ENCODE data around the gene SPOPL.
"Not testable (repeated sequence)": the region's sequence is repeated elsewhere in the genome, so short reads cannot be mapped to it uniquely, and the experiment has no call there.

Gene SPOPL

DNA sequence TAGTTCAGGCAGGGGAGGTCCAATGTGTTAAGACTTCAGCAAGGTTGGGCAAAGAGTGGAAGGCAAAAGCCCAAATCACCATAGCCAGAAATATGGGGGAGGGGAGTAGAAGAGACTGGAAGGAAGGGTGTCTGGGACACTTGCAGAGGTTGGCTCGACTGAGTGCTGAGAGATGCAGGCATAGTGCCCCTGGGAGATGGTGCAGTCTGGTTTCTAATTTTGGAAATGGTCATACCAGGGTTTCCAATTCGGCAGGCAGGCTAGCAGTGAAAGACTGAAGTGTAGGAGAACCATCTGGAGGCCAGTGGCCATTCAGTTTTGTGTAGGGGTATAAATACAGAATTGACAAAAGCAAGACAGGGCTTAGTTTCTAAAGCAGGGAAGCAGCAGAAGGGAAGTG is 6.2 kb upstream of the SPOPL start:
- no peak for DNase-seq

GRCh38 chr2:138496096-138496651 is 5.4 kb upstream of the SPOPL start:
- DNase-seq: no peak

GRCh38 chr2:138497294-138497693 is 4.3 kb upstream of the SPOPL start:
- DNase-seq: no peak

DNA sequence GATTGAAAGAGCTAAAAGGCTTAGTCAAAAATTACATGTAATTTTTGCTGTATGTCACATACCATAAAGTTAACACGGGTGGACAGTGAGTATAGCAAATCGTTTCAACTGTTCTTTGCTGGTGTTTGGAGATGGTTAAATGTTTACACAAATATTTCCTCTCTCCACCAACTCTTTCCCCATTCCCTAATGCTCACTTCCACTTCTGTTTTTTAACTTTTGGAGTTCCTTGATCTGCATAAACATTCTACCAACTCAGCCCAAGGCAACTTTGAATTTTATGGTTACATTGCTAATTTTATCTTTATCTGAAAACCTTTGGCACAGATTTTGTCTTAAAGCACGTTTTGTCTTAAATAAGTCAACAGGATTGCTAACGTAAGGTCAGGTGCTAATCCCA is 1.9 kb upstream of the SPOPL start:
- DNase-seq: no peak

DNA sequence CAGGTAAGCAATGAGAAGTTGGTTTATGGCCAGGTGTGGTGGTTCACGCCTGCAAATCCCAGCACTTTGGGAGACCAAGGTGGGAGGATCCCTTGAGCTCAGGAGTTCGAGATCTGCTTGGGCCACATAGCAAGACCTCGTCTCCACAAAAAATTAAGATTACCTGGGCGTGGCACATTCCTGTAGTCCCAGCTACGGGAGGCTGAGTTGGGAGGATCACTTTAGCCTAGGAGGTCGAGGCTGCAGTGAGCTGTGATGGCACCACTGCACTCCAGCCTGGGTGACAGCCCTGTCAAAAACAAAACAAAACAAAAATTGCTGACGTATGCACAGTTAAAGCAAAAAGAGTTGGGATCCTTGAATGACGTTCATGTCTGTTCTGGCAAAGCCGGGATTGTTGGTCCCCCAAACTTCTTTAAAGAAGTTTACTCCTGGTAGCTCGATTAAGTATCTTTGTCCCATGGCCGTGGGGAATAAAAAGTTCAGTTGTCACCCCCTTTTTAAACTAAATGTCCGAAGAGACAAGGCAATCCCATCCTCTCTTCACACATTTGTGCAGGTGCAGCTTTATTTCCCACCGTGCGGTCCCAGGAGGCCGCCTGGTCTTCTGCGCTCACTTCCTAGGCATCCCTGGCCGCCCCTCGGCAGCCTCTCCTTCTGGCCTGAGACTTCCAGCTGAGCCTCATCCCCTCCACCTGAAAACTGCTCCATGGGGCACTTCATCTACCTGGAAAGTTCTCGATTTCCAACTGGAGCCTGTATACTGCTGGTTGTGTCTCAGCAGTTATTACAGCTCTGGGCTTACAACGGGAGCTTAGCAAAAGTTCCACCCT is 762 bp upstream of the SPOPL start:
- no peak for DNase-seq

DNA sequence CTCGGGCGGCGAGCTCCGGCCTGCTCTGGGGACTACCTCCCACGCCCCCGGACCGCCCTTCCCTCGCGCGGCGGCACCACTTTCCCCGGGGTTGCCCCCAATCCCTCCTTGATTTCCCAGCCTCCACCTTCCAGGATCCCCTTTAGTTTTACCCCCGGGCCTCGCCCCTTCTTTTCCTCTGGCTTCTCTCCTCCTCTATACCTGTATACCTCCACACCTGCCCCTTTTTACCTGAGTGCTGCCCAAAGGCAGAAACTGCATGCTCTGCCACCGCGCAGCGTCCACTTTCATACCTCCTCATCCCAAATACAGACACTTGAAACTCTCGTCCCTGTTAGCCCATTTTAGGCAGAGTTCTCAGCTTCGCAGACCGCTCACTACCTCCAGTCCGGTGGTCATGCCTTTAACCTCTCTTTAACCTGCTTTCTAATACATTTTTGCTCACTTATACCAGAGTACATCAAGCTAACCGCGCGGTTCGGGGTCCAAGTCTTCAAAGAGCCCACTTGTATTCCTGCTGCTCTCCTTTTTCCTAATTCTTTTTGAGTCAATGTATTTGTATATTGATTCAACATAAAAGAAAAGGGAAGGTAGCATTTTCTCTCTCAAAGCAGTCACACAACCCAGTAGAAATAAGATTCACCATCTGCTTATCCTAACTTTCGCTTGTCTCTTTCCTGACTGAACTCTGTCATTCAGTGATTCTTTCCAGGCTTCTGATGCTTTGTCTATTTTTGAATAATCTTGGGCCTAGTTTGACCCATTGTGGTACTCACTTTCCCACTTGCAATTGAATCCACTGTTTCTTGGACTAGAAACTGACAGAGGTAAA is 901 bp downstream of the SPOPL start:
- DNase-seq: no peak

- DNase-seq: no peak
These were observed 1.5 kb downstream of the SPOPL start for GRCh38 chr2:138503087-138503442.

DNA sequence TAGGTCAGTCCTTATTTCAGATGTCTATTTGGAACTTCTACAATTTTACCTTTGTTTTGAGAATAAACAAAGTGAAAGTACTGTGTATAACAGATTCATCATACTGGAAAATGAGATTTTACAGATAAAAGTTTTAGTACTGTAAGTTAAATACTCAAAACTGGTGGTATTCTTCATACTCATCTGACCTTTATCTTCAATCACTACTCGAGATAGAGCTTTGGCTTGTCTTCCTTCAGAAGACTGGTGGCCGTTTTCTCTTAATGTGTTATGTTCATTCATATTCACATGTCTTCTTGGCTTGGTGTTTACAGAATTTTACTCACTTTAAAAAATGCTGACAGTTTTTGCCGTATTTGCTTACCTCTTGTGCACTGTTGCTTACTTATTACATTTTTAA is 2.1 kb downstream of the SPOPL start:
- no peak for DNase-seq

GRCh38 chr2:138504092-138504491 is 2.5 kb downstream of the SPOPL start:
- no peak for DNase-seq

- no peak for DNase-seq
These were observed 3.1 kb downstream of the SPOPL start for GRCh38 chr2:138504546-138505235.

GRCh38 chr2:138507267-138507666 is 5.7 kb downstream of the SPOPL start:
- DNase-seq: peak; percentile 5 to 11

DNA sequence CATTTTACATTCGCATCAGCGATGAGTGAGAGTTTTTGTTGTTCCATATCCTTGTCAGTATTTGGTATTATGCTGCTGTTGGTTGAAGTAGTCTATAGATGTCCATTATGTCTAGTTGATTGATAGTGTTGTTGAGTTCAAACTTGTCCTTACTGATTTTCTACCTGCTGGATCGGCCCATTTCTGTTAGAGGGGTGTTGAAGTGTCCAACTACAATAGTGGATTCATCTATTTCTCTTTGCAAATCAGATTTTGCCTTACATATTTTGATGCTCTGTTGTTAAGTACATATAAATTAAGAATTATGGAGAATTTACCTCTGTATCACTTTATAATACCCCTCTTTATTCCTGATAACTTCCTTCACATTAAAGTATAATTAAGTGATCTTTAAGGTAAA is 8.7 kb downstream of the SPOPL start:
- DNase-seq: no peak

GRCh38 chr2:138512672-138513071 is 11.1 kb downstream of the SPOPL start:
- DNase-seq: no peak

DNA sequence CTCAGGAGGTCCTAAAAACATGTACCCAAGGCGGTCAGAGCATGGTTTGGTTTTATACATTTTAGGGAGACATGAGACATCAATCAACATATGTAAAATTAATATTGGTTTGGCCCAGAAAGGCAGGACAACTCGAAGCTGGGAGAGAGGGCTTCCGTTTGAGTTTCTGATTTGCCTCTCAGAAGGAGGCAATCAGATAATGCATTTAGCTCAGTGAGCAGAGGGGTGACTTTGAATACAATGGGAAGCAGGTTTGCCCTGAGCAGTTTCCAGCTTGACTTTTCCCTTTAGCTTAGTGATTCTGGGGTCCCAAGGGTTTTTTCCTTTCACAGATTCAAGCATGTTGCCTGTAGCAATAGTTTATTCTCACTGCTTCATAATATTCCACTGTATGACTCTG is 12.6 kb downstream of the SPOPL start:
- no peak for DNase-seq

DNA sequence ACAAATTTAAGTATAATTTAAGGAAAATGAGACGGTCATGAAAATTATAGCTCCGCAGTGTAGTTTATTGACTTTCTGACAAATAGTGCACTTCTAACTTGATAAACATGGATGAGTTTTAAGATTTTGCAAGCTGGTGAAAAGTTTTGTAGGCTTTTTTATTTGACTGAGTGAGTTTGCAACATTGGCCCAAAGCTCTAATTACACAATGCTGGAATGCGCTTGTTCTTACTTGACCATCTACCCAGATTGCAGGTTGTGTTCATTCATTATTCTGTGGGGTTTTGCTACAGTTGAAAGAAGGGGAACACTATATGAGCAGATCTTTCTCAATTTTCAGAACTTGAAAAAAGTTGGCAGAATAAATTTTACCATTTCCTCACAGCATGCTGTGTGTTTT is 13.5 kb downstream of the SPOPL start:
- DNase-seq: no peak

DNA sequence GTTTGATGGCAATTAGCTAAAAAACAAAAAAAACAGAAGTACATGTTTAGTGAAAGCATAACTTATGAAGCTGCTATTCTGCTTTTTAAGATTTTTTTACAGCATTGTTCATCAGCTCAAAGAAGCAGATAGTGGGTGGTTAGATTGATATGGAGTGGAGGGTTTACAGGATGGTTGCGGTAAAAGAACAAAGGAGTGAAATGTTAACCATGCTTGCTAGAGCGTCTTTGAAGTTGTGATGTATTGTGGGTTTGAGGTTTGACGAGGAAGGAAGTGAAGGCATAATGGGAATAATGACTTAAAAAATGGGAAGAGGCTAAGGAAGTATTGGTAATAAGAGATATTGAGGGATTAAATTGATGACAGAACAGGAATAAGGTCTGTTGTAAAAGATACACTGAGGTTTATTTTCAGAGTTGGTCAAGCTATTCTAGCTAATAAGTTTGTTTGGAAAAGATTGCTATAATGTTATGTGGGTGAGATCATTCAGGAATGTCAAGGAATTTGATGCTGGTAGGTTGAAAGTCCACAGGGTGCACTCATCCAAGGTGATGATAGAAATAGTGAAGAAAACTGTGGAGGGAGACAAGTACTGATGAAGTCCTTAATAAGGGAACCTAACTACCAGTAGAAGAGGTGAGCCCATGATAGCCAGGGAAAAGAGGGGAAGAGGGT is 14.6 kb downstream of the SPOPL start:
- no peak for DNase-seq

GRCh38 chr2:138518860-138519259 is 17.3 kb downstream of the SPOPL start:
- DNase-seq: no peak

DNA sequence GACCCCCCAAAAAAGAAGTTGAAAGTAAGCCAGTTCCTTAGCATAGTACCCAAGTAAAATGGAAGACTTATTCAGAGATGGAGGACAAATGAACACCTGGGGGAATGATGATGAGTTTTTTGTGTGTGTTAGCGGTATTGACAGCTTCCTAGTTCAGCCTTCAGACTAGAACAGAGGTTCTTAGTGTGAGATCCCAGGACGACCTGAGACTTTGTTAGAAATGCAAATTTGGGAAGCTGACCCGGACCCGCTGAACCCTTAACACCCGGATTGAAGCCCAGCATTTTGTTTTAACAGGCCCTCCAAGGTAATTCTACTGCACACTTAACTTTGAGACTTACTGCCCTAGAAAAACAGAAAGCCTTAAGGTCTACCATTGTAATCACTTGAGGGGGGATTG is 20.3 kb downstream of the SPOPL start:
- DNase-seq: no peak

- DNase-seq: no peak
These were observed 21.0 kb downstream of the SPOPL start for GRCh38 chr2:138522556-138522955.

GRCh38 chr2:138523018-138523672 is 21.6 kb downstream of the SPOPL start:
- DNase-seq: not testable (repeated sequence)

DNA sequence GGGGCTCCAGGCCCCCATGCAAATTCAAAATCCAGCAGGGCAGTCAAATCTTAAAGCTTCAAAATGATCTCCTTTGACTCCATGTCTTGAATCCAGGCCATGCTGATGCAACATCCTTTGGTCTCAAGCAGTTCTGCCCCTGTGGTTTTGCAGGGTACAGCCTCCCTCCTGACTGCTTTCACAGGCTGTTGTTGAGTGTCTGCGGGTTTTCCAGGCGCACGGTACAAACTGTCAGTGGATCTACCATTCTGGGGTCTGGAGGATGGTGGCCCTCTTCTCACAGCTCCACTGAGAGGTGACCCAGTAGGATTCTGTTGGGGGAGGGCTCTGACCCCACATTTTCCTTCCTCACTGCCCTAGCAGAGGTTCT is 22.1 kb downstream of the SPOPL start:
- DNase-seq: not testable (repeated sequence)

DNA sequence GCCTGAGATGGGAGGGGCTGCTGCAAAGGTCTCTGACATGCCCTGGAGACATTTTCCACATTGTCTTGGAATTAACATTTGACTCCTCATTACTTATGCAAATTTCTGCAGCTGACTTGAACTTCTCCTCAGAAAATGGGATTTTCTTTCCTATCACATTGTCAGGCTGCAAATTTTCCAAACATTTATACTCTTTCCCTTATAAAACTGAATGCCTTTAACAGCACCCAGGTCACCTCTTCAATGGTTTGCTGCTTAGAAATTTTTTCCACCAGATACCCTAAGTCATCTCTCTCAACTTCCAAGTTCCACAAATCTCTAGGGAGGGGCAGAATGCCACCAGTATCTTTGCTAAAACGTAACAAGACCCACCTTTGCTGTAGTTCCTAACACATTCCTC is 22.8 kb downstream of the SPOPL start:
- DNase-seq: not testable (repeated sequence)
